ENCODE measurements around the gene GLYAT.

GLYAT gene

DNA sequence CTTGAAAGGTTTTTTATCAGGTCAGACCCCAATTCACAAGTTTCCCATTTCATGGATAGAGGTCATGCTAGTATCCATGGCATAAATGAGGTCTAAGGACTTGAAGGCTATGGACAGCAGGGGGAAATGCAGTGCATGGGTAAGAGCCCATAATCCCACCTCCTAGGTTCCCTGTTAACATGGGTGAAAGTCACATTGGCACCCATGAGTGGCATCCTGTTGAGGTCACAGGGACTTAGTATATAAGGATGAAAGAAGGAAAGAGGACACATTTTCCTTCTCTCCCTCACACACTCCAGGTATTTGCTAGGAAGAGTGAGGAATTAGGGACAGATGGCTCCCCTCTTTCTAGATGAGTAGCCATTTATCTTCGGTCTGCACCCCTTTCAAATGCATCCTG lies 9.4 kb upstream of the GLYAT start:
- no peak for DNase-seq (ENCODE audit: extremely low spot score)
- CTCF ChIA-PET: no interaction called here
- TF ChIP-seq SUZ12 (IDR thresholded peaks at IDR 0.05) (no peak), FOXM1 (IDR thresholded peaks at IDR 0.05; ENCODE audit: borderline replicate concordance) (no peak), FOXK2 (IDR thresholded peaks at IDR 0.05) (no peak), SP1 (IDR thresholded peaks at IDR 0.05) (no peak)
- TF ChIP-seq, protein P1, sequence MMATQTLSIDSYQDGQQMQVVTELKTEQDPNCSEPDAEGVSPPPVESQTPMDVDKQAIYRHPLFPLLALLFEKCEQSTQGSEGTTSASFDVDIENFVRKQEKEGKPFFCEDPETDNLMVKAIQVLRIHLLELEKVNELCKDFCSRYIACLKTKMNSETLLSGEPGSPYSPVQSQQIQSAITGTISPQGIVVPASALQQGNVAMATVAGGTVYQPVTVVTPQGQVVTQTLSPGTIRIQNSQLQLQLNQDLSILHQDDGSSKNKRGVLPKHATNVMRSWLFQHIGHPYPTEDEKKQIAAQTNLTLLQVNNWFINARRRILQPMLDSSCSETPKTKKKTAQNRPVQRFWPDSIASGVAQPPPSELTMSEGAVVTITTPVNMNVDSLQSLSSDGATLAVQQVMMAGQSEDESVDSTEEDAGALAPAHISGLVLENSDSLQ (IDR thresholded peaks at IDR 0.05): no peak
- POLR2A ChIA-PET: no interaction called here

DNA sequence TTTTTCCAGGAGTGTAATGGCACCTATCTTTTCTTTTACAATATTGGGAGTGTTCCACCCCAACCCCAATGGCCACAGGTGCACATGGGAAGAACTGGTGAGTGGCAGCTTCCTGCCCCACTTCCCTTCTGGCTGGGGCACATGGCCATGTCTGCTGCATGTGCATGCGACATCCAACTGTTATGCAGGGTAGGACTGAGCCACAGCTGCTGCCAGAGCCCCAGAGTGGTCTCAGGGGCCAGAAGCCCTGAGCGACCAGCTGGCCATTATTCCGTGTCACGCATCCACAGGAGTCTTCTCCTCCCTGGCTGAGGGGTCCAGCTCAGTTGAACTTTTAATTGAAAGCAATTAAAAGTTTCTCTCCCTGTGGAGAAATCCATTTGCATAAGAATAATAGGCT lies 8.7 kb upstream of the GLYAT start:
- DNase-seq (ENCODE audit: extremely low spot score): no peak
- ChIA-PET CTCF (no interaction called here), POLR2A (no interaction called here)
- TF ChIP-seq ARNT (IDR thresholded peaks at IDR 0.05): no peak
- TF ChIP-seq ELF4 (IDR thresholded peaks at IDR 0.05): no peak

DNA sequence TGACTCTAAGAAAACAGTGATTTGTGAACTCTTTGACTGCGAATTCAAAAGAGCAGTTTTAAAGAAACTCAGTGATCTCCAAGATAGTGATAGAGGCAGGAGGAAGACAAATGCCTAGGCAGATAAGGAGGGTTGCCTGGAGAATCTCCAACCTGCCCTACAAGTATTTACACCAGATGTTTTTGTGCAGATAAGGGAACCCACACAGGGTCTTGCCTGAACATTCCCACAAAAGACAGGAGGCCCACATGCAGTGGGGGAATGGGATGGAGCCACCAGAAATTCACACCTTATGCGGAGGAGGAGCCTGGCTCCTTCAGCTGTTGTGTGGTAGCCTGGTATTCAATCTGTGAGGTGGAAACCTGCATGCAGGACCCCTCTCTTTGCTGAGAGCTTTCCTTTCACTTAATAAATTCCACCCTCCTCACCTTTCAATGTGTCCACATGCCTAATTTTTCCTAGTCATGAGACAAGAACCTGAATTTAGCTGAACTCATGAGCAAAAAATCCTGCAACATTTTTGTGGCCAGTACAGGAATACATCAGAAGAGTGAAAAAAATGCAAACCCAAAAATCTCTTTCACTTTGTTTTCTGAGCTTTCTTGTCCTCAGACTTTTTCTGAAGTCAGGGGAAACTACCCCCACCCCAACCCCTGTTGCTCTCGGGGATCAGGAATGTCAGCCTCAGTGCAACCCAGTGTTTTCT lies 8.1 kb upstream of the GLYAT start:
- CTCF ChIA-PET: no interaction called here
- TF ChIP-seq FOXK2 (IDR thresholded peaks at IDR 0.05): no peak
- TF ChIP-seq ELF4 (IDR thresholded peaks at IDR 0.05): no peak
- no peak for TF ChIP-seq ARNT (IDR thresholded peaks at IDR 0.05)
- TF ChIP-seq LEF1 (IDR thresholded peaks at IDR 0.05; ENCODE audit: borderline replicate concordance): no peak
- no peak for TF ChIP-seq CTBP1 (IDR thresholded peaks at IDR 0.05; ENCODE audit: borderline replicate concordance)
- no peak for TF ChIP-seq HDGF (IDR thresholded peaks at IDR 0.05; ENCODE audit: borderline replicate concordance)
- TF ChIP-seq L3MBTL2 (conservative IDR thresholded peaks at IDR 0.05): no peak
- TF ChIP-seq NFRKB (IDR thresholded peaks at IDR 0.05): no peak
- TF ChIP-seq, protein P1 (IDR thresholded peaks at IDR 0.05): no peak
- no peak for TF ChIP-seq FOXM1 (IDR thresholded peaks at IDR 0.05; ENCODE audit: borderline replicate concordance)
- no peak for TF ChIP-seq BHLHE40 (IDR thresholded peaks at IDR 0.05; ENCODE audit: borderline replicate concordance)
- no peak for TF ChIP-seq FOXA1 (IDR thresholded peaks at IDR 0.05)
- no peak for TF ChIP-seq ZNF384 (IDR thresholded peaks at IDR 0.05)
- no peak for TF ChIP-seq SUZ12 (IDR thresholded peaks at IDR 0.05)
- no peak for TF ChIP-seq SP1 (IDR thresholded peaks at IDR 0.05)
- TF ChIP-seq TARDBP (IDR thresholded peaks at IDR 0.05): no peak

DNA sequence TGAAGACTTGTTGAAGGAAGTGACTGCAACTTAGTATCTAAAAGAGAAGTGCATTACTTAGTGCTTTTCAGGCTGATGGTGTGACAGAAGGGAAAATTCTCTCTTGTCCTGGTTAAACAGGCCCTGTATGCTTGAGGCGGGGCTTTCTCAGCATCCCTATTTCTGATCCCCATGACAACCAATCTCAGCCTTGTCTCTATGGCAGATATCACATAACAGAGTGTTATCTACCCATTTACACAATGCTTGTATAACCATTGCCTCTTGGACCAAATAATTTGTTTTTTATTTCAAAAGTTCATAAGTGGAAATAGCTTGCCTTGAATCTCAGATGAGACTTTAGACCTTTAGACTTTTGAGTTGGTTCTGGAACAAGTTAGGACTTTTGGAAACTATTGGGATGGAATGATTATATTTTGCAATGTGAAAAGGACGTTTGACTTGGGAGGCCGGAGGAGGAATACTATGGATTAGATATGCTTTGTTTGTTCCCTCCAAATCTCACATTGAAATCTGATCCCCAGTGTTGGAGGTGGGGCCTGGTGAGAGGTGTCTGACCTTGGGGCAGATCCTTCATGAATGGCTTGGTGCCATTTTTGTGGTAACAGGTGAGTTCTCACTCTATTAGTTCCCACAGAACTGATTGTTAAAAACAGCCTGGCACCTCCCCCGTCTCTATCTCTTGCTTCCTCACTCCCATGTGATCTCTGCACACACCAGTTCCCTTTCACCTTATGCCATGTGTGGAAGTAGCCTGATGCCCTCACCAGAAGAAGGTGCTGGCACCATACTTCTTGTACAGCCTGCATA lies 3.1 kb upstream of the GLYAT start:
- DNase-seq (ENCODE audit: extremely low spot score): no peak
- CTCF ChIA-PET: interaction anchor here (0.6 kb wide), 1 partner anchor 46 kb away, joined by 3 read pairs; no protein-coding TSS in a partner anchor
- TF ChIP-seq CTBP1 (IDR thresholded peaks at IDR 0.05; ENCODE audit: borderline replicate concordance) (no peak), ARNT (IDR thresholded peaks at IDR 0.05) (no peak), ELF4 (IDR thresholded peaks at IDR 0.05) (no peak), L3MBTL2 (conservative IDR thresholded peaks at IDR 0.05) (no peak), TARDBP (IDR thresholded peaks at IDR 0.05) (no peak), BHLHE40 (IDR thresholded peaks at IDR 0.05; ENCODE audit: borderline replicate concordance) (no peak)
- POLR2A ChIA-PET: no interaction called here

More for the DNA sequence above, 8.1 kb upstream of the GLYAT start:
- POLR2A ChIA-PET: no interaction called here
- DNase-seq (ENCODE audit: extremely low spot score): no peak

DNA sequence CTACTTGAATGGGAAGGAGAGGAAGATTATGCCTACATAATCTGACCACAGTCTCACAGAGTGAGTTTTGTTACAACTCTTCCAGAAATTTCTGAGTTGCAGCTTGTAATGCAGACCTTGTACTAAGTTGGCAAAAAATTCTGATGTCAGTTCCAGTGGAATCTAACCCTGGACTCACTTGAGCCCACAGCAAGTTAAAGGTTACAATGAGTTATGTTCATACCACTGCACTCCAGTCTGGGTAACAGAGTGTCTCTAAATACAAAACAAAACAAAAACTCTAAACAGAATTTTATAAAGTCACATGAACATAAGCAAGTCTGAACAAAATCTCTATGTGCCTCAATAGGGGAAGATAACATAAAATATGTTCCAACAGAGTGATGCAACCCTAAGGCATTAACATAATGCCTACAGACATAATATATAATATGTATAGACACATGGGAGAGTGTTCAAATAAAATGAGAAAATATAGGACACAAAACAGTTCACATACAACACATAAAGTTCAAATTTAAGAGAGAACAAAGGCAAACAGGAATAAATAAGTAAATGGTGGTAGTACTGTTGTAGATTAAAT lies 1.1 kb downstream of the GLYAT start:
- no peak for TF ChIP-seq CTBP1 (IDR thresholded peaks at IDR 0.05; ENCODE audit: borderline replicate concordance)
- ChIA-PET CTCF (no interaction called here), POLR2A (no interaction called here)
- DNase-seq (ENCODE audit: extremely low spot score): no peak

DNA sequence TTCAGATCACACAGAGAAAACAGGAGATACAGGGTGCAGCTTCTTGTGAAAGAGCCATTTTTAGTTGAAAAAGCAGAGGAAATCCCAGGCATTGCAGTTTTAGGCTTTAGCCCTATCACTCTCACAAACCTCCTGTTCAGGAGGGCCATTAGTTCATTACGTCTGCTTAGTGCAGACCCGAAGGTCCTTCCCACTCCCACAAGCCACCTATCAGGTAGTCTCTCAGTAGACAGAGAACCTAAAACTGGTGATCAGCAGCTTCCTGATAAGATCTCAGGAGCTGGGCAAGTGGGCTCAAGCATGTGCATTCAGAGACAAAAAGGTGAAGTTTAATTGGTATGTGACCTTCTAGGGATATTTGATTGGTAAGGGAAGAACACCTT lies 4.3 kb downstream of the GLYAT start:
- no peak for TF ChIP-seq ELF4 (IDR thresholded peaks at IDR 0.05)
- POLR2A ChIA-PET: no interaction called here
- CTCF ChIA-PET: no interaction called here
- no peak for DNase-seq (ENCODE audit: extremely low spot score)

DNA sequence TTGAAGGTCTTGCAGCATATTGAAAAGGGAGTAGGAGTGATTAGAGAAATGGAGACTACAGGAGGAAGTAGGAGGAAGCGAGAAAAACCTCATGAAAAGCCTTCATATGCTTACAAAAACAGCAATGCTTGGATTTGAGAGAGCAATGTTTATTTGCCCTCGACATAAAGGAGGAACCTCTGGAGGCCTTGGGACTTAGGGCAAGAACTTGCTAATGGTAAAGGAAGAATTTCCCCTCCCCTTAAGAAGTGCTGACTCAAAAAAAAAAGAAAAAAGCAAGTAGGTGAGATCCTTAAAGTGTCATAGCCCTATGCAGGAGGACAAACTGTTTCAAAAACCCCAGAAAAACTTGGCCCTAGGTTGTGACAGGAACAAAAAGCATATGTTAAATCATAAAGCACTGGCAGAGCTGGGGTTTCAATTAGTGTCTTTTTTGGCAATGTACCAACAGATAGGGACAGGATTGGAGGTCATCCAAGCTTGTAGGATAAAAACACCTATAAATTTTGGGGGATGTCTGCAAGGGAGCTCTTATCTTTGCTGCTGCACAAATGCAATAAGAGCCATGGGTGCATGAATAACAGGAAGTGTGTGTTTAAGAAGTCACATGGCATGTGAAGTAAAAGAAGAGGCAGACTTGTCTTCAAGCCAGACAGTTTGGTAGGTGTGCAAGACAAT lies 4.9 kb downstream of the GLYAT start:
- DNase-seq (ENCODE audit: extremely low spot score): no peak
- CTCF ChIA-PET: no interaction called here
- POLR2A ChIA-PET: no interaction called here
- TF ChIP-seq CTBP1 (IDR thresholded peaks at IDR 0.05; ENCODE audit: borderline replicate concordance) (no peak), LEF1 (IDR thresholded peaks at IDR 0.05; ENCODE audit: borderline replicate concordance) (no peak), FOXM1 (IDR thresholded peaks at IDR 0.05; ENCODE audit: borderline replicate concordance) (no peak), SP1 (IDR thresholded peaks at IDR 0.05) (no peak), TARDBP (IDR thresholded peaks at IDR 0.05) (no peak), ARNT (IDR thresholded peaks at IDR 0.05) (no peak), SUZ12 (IDR thresholded peaks at IDR 0.05) (no peak), FOXA1 (IDR thresholded peaks at IDR 0.05) (no peak), ZNF384 (IDR thresholded peaks at IDR 0.05) (no peak), L3MBTL2 (conservative IDR thresholded peaks at IDR 0.05) (no peak), HDGF (IDR thresholded peaks at IDR 0.05; ENCODE audit: borderline replicate concordance) (no peak)
- TF ChIP-seq, protein P1 (IDR thresholded peaks at IDR 0.05): no peak
